Putamen (tissue), 1 donor: ENCODE measurements around the gene JAG1.

Experiments
- DNase-seq: peaks from one replicate; pipeline ENCODE4 v3.0.0-alpha.2; 2016; ENCODE audit warnings: low spot score

JAG1 gene

DNA sequence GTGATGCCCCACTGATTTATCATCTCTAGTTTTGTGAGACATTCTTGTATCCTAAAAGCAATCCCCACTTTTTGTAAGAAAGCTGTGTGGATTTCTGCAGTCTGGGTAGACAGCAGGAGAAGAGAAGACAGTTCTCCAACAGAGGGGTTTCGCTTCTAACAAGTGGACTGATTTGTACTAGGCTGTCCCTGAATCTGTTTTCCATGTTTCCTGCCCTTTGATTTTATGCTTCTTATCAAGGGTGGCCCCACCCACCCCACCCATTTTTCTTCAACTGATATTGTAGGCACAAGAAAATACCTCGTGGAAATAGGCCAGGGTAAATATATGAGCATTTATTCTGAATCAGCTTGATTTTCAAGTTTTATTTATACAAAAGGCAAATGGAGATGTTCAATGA lies 25.7 kb upstream of the JAG1 start:
- DNase-seq = no peak

DNA sequence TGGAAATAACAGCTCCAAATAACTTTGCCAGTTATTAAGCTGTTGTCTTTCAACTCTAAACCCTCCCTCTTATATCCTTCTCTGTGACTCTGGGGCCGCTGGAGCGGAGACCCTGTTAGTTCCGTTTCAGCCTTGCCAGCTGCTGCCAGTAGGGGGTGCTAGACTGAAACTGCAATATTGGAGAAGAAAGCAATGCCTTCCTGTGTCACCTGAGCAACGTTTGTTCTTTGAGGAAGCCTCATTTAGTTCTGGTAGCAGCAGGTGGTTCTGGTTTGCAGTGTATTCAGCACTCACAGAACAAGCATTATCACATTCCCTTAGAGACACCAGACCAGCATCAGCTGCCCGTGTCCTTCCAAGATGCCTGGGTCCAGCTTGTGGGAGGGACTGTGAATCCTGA lies 22.9 kb upstream of the JAG1 start:
- DNase-seq = no peak

DNA sequence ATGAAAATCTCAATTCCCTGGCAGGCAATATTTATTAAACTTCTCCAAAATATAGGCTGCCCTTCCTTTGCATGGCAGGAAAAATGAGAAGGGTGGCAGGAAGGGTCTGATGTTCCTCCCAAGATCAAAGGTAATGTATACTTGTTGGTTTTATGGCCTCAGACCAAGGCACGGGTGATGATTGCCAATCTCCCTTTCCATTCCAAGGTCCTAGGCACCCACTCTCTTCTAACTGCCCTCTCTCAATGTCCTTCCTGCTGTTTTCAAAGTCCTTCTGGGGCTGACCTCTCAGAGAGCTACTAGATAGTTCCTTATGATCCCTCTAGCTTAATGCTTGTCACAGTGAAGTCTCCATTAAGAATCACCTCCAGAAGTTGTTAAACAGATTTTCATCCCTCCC lies 15.6 kb upstream of the JAG1 start:
- no peak for DNase-seq

DNA sequence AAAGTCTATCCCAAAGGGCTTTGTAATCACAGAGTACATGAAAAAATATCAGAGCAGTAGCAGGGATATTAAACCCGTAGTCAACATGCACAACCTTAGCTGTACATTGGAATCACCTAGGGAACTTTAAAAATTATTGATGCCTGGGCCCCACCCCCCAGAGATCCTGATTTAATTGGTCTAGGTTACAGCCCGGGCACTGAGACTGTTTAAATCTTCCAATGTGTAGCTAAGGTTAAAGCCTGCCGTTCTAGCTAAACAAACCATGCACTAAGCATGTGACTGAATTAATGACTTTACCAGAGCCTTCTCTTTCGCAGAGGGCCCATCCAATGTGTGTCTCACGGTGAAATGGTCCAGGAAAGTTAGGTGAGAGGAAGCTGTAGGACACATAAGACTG lies 14.1 kb upstream of the JAG1 start:
- no peak for DNase-seq

DNA sequence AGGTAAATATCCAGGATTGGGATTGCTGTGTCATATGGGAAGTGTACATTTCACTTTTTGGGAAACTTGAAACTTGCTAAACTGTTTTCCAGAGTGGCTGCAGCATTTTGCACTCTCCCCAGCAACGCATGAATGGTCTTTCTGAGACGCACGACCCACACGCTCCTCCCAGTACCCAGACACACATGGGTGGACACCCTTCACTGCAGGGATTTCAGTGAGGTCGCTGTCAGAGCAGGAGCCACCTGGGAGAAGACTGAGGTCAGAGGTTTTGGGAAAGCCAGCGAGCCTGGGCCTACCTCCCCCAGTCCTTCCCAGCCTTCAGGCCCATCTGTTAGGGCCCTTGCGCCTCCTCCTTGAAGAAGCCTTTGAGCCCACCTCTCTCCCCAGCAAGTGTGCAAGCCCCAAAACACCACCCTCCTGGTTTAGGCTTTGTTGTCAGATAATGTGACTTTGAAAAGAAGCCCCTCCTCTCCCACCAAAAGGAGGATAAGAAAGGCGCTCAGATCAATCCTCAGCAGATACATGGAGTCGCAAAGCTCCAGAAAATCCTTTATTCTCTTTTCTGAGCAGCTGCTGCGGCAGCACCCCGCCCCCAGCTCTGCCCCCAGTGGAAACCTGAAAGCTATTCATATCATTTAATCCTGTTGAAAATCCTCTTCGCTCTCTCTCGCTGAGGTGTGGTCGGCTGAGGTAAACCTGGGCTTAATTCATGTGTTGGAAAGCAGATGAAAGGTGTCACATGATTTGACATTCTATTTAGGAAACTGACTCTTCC lies 12.7 kb upstream of the JAG1 start:
- DNase-seq = no peak

DNA sequence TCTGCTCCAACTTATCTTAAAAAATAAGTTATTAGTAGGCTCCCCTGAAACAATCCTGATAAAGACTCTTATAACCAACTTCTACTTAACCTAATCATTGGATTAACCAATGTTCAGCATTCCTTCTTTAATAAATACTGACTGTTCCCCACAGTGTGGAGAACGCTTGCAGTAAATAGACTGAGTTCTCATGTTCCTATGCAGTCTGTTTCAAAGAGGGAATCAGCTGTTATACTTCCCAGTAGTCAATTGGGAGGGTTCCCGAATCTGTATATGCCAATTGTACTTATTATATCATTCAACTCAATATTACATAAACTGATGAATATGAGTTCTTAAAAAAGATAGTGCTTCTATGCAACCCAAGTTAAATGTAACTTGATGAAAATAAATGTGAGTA lies 9.7 kb upstream of the JAG1 start:
- no peak for DNase-seq

DNA sequence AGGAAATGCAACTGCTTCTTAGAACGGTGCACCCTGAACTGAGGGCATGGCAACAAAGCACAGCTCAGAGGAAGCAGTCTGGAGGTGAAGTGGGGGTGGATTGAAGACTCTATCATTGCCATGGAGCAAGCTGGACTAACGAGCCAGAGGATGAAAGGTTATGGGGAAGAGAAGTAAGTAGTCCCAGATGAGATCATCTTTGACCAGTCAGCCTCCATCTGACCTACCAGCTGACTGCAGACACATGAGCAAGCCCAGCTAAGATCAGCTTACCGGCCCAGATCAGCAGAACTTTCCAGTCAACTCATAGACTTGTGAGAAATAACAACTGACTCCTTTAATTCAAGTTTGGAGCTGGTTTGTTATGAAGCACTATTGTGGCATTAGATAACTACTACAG lies 9.1 kb upstream of the JAG1 start:
- DNase-seq = no peak

DNA sequence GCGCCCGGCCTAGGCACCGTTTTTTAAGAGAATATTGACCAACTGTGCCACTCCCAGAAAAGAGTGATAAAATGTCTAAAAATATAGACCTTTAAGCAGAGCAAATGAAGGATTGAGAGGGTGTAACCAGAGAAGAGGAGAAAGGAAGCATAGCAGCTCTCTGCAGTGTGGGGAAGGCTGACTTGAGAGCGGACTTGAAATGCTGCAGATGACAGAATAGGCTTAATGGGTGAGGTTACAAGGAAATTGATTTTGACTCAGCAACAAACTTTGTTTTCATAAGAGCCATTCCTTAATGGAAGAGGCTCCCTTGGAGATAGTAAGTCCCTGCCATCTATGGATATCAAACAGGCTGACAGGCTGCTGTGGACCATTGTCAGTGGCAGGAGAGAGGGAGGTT lies 7.7 kb upstream of the JAG1 start:
- DNase-seq = no peak

DNA sequence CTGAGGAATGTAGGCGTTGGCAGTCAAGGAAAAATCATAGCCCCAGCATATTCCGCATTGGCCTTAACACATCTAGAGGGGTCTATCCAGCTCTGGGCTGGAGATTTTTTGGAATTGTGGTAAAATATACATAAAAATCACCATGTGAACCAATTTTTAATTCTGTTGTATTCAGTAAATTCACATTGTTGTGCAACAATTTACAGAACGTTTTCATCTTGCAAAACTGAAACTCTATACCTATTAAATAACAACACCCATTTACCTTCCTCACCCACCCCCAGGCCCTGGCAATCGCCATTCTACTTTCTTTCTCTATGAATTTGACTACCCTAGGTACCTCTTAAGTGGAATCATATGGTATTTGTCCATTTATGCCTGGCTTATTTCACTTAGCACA lies 6.8 kb upstream of the JAG1 start:
- DNase-seq = no peak

DNA sequence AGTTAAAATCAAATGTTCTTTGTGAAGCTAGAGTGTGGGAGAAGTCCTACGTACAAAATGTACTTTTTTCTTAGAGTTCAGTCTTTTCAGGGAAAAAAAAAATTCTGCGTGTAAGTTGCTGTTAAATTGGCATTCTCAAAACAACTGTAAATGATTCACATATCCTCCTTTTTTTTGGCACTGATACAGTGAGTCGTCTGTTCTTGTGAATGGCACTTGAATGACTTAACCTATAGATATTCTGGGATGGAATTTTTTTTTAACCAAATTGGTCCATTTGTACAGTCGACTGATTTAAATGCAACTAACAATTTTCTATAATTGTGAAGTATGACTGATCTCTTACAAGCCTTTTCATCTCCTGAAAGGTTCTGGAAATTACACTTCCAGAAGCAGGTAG lies 5.5 kb upstream of the JAG1 start:
- DNase-seq = no peak

DNA sequence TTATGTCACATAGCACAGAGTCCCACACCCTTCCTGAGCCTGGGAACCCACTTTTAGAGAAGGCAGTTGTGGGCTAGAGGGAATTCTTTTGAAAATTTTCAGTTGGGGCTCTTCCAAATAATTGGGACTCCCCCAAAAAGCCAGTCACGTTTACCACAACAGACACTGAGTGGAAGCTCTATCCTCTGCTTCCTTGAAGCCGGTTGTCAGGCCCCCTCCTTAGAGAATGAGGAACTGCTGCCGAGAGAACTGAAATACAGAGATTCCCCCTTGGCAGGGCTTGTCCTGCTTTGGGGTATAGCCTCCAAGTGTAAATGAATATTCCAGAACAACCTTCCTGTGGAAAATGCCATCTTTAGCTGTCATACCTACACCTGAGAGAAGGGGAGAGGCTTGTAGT lies 2.7 kb upstream of the JAG1 start:
- no peak for DNase-seq

DNA sequence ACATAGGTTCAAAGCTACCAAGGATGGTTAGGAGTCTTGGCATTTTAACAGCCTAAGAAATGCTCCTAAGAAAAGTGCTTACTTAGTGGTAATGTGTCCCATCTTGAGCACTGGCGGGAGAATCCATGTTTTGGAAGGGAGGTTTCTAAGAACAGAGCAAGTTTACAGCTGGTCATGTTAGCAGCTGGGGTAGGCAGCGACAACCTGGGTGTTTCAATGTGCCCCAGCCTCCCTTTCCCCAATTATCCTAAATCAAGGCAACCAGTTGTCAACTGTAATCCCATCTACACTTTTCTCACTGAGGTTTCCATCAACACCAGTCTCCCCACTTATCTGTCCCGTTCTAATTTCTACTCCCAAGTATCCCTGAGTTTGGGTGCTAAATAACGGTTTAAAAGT lies 1.6 kb upstream of the JAG1 start:
- no peak for DNase-seq

DNA sequence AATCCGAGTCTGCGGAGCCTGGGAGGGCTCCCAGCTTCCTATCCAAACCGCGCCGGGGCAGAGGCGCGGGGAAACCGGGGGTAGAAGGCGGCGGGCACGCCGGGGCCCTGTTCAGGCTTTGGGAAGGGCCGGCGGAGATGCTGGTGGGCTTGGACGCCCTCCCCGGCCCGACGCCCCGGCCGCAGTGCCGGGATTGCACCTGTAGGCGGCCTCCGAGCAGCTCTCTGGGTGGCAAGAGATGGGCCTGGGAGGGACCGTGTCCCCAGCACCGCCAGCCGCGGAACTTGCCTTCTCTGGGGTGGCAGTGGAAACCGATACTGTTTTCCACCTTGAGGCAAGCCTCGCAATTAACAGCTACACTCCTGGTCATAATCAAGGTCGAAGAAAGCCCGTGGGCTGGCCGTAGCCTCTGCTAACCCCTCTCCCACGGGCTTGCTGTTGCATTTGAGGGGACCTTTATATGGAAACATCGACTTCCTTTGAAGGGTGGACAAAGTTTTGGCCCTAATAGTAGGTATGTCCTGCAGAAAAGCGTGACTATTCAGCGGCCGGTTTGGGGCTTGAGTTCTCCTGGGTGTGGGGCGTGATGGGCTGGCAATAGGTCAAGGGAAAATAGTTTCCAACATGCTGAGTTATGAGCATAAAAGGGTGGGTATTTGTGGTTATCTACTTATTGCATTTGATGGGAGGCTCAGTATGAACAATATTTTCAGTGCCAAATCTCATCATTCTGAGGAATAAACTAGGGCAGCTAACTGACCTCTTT lies 1.1 kb upstream of the JAG1 start:
- DNase-seq = no peak

DNA sequence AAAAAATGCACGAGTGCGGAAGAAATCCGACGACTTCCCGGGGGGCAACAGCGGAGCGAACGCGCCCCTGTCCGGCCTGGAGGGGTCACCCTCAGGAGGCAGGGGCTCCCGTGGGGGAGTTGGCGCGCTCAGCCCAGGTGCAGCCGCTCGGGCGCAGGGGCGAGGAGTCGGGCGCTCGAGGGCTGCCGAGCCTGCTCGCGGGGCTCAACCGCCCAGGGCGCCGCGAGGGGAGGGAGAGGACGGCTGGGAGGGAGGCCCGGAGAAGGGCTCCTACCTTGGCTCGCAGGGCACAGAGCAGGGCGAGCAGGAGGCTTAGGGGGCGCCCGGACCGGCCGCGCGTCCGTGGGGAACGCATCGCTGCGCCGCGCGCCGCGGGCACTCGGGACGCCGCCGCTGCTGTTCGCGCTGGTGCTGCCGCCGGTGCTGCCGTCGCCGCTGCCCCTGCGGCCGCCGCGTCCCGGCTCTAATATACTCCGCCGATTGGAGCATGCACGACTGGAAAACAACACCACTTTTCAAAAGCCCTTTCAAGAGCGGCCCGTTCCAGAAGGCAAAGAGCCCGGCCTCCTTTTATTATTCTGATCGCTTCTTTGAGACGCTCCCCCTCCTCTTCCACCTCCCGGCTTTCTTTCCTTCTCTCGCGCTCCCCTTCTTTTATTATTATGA lies 490 bp downstream of the JAG1 start:
- DNase-seq = no peak

DNA sequence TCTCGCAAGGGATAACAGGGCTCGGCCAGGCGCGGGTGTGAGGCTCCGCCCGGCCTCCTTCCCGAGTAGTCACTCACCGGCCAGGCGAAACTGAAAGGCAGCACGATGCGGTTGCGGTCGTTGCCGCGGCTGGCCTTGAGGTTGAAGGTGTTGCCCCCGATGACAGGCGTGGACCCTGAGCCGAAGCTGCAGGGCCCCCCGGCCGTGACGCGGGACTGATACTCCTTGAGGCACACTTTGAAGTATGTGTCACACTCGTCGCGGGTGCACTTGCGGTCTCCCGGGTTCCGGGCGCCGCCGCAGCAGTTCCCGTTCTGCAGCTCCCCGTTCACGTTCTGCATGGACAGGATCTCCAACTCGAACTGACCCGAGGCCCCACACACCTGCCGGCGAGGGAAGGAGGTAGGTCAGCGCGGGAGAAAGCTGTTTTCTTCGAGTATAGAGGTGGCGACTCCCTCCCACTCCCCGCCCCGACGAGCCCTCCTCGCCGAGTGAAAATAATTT lies 1.1 kb downstream of the JAG1 start:
- DNase-seq = no peak

DNA sequence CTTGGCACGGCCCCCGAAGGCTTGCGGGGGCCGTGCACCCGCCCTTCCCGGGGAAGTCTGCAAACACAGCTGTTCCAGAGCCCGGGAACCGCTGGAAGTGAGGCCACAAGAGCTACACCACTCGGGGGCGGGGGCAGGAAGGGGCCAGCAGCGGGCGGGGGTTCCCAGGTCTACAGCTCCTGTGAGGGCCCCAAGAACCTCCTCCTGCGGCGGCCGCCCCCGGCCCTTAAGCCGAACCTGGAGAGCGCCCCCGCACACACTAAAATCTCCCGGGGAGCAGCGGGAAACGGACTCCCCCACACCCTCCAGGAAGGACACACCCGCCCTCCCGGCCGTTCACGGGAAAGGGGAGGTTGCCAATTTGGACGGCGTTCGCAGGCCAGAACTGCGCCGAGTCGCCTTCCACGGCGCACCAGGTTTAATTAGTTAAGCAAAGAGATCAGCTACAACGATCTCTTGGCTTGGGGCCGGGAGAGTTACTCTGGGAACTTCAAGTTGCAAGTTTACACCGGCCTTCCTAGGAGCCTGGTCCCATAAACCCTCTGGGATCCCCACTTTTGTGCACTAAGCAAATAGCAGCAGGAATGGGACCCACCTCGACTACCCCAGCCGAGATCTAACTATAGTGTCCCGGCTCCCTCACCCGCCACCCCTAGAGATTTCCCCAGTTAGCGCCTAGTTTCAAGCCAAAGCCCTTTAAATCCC lies 1.7 kb downstream of the JAG1 start:
- no peak for DNase-seq

DNA sequence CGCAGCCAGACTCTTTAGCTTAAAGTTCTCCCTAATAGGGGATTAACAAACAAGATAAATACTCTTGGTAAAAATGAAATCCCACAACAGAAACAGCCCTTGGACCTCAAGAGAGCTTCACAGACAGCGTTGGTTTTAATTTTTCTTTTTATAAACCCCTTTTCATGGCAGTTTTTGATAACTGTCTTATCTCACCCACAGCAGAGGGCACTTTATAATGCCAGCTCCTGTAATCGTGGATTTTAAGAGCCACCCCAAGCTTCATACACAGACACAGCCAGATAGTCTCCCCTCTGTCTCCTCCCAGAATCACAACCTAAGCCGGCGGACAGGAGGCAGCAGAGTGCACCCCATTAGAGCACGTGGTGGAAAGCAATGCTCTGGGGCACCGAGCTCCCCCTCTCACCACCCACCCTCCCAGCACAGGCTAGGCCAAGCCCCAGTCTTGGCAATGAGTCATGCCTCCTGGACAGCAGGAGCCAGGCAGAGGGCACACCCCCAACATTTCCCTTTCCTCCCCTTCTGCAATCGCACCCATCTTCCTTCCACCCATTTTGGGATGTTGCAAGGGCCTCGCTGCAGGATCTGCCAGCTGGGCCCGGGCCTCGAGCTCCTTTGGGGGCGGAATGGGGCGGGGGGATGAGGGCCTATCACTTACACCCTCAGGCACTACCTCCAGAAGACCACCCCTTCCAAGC lies 2.4 kb downstream of the JAG1 start:
- no peak for DNase-seq

DNA sequence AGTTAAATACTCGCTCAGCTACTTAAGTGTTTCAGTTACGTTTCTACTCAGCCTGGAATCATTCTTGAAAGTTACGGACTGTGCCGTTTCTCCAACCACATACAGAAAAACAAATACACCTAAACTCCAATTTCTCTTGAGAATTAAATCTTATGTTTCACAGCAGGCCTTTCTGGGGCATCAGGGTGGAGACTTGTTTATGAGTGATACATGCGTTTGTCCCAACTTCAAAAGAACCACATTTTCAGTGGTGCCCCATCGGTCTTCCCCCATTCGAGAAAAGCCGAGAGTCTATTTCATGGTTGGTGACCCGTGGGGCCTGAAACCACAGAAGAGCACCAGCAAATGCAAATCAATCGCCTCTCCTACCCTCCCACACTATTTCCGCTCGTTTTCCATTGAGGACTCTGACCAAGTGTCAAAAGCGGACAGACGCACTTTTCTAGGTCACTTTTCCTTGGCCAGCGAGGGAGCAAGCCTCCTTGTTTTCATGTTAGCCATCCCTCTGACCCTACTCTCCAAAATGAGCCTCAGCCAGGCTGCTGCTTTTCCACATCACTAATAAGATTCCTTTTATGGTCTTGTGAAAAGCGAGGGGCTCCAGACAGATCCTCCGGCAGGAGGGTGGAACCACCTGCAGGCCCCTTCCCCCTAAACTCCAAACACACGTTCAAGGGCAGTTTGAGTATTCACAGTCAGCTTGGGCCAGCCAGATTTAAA lies 3.1 kb downstream of the JAG1 start:
- no peak for DNase-seq

DNA sequence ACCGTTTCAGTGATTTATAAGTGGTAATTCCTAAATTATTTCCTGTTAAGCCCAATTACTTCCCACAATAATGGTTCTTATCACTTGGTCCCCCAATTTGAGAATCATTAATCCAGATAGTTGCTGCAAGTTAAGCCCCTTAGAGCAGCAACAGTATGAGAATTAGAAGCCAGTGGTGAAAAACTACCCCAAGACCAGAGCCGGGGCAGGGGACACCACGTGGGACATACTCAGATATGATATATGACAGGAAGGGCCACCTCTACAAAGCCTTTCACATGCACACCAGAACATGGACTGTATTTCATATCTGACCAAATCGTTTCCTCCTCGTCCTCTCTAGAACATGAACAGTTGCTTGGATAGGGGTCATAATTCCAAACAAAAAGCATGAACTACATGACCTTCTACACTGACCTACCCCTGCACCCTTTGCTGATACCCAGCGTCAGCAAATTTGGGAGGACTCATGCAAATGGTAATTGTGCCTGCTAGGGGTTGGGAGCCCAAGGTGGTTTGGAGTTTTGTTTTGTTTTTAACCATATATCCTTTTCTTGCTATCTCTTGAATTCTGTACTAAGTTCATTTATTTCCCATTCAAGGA lies 3.9 kb downstream of the JAG1 start:
- DNase-seq = no peak

DNA sequence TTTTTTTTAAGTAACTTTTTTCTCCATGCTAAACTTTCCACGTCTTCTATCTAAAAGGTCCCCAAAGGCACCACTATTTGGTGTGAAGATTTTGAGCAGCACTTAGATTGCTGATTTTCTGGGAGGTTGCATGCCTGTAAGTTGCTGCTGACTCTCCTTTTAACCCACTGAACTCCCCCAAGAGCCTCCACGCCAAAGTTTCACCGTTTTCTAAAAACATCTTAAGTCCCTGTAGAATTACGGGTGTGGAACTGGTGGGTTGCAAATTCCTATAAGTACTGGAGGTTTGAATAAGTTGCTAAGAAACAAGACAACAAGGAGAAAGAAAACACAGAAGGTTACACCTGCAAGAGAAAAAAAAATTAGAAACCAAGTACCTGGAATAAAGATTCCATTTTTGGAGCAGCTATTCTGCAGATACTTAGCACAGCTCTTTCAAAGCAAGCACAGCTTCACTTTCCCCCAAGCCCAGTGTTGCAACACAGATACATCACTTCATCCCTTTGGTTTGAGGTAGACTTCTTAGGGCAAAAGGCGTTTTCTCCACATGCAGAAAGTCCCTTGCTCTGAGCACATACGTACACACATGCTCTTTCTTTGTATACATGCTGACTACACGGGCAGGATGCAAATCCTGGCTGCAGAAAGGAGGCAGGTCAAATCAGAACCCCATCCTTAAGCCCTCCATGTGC lies 5.0 kb downstream of the JAG1 start:
- DNase-seq = no peak
